Glutamatergic neuron (in vitro differentiated cells): ENCODE results near the gene CCSAP. TPM values are rescaled to one million over a fixed set of nuclear protein-coding genes. Genes with fewer than 3 reads are reported as not detected.

Source experiments
- DNase-seq: peaks from one replicate; pipeline ENCODE4 v3.0.0; 2022
- H3K27ac Mint-ChIP-seq: one replicate; pipeline ENCODE4 v1.8.0; 2020; ENCODE audit warnings: mild to moderate bottlenecking, mixed read lengths, inconsistent platforms; ENCODE audit not compliant: unreplicated experiment
- H3K27me3 Mint-ChIP-seq: one replicate; pipeline ENCODE4 v1.8.0; 2020; ENCODE audit warnings: mild to moderate bottlenecking, moderate library complexity, mixed read lengths, inconsistent platforms; ENCODE audit not compliant: unreplicated experiment
- H3K36me3 Mint-ChIP-seq: one replicate; pipeline ENCODE4 v1.8.0; 2020; ENCODE audit warnings: mild to moderate bottlenecking, mixed read lengths, inconsistent platforms; ENCODE audit not compliant: unreplicated experiment
- H3K4me1 Mint-ChIP-seq: one replicate; pipeline ENCODE4 v1.8.0; 2020; ENCODE audit warnings: mild to moderate bottlenecking, low read depth, mixed read lengths, inconsistent platforms; ENCODE audit not compliant: unreplicated experiment
- H3K4me3 Mint-ChIP-seq: one replicate; pipeline ENCODE4 v1.8.0; 2020; ENCODE audit warnings: mild to moderate bottlenecking, mixed read lengths, inconsistent platforms; ENCODE audit not compliant: unreplicated experiment
- H3K9me3 Mint-ChIP-seq: one replicate; pipeline ENCODE4 v1.8.0; 2020; ENCODE audit warnings: mild to moderate bottlenecking, moderate library complexity, mixed read lengths, inconsistent platforms; ENCODE audit not compliant: unreplicated experiment
- CTCF ChIP-seq: fragments of 200-600 bp; sonication (generic); IDR thresholded peaks from one replicate; pipeline ENCODE4 v1.5.0; 2021; ENCODE audit not compliant: partially characterized antibody, unreplicated experiment
- total RNA-seq: library from RNA; stranded (reverse); fragmentation: NEBNext Ultra II Directional; extraction: Animal tissue kit (Norgen Biotek cat#: 25700); gene quantifications from one replicate; pipeline ENCODE4 v1.2.1, GENCODE V29; 2021; ENCODE audit not compliant: unreplicated experiment

Gene CCSAP
- total RNA-seq, 1 donor from 2014 or later, result 18.5 TPM

GRCh38 chr1:229374485-229374884, 31.6 kb upstream of the CCSAP start:
- Mint-ChIP-seq H3K36me3 (peaks cover 7% of the 10 kb centered on the region), H3K4me1 (peaks cover 7% of the 10 kb centered on the region), H3K9me3 (peaks cover 3% of the 10 kb centered on the region), H3K27ac (no peak overlapping the region), H3K4me3 (no peak overlapping the region), H3K27me3 (peaks cover 5% of the 10 kb centered on the region)
- DNase-seq, result no peak
- TF ChIP-seq CTCF, result no peak

- peaks cover 3% of the 10 kb centered on the region for H3K9me3 Mint-ChIP-seq
These were observed 30.5 kb upstream of the CCSAP start for GRCh38 chr1:229373395-229373794.

GRCh38 chr1:229372251-229372650, 29.4 kb upstream of the CCSAP start:
- no peak overlapping the region for H3K4me3 Mint-ChIP-seq
- TF ChIP-seq CTCF, result no peak
- peaks cover 3% of the 10 kb centered on the region for H3K9me3 Mint-ChIP-seq
- no peaks in the 10 kb centered on the region for H3K4me1 Mint-ChIP-seq
- H3K27ac Mint-ChIP-seq, result no peak overlapping the region
- no peak for DNase-seq
- H3K36me3 Mint-ChIP-seq, result peaks cover 7% of the 10 kb centered on the region
- peaks cover 5% of the 10 kb centered on the region for H3K27me3 Mint-ChIP-seq

More at GRCh38 chr1:229373395-229373794, 30.5 kb upstream of the CCSAP start:
- Mint-ChIP-seq H3K4me3 (no peak overlapping the region), H3K4me1 (no peaks in the 10 kb centered on the region), H3K36me3 (peaks cover 7% of the 10 kb centered on the region), H3K27ac (no peak overlapping the region), H3K27me3 (peaks cover 5% of the 10 kb centered on the region)
- no peak for DNase-seq
- TF ChIP-seq CTCF, result no peak

GRCh38 chr1:229371624-229372023, 28.8 kb upstream of the CCSAP start:
- Mint-ChIP-seq H3K27ac (no peak overlapping the region), H3K4me3 (no peak overlapping the region), H3K27me3 (peaks cover 5% of the 10 kb centered on the region), H3K36me3 (peaks cover 7% of the 10 kb centered on the region), H3K9me3 (peaks cover 3% of the 10 kb centered on the region), H3K4me1 (no peaks in the 10 kb centered on the region)
- no peak for DNase-seq
- TF ChIP-seq CTCF, result no peak

- H3K27me3 Mint-ChIP-seq, result peaks cover 7% of the 10 kb centered on the region
- DNase-seq, result no peak
- peaks cover 3% of the 10 kb centered on the region for H3K9me3 Mint-ChIP-seq
- H3K4me3 Mint-ChIP-seq, result no peak overlapping the region
- no peak for TF ChIP-seq CTCF
- H3K36me3 Mint-ChIP-seq, result peaks cover 7% of the 10 kb centered on the region
- H3K4me1 Mint-ChIP-seq, result no peaks in the 10 kb centered on the region
- H3K27ac Mint-ChIP-seq, result no peak overlapping the region
These were observed 27.8 kb upstream of the CCSAP start for GRCh38 chr1:229370601-229371021.
